HEK293 (cell line): ENCODE data around the gene RIMKLA.

Experiments used
- CTCF ChIA-PET: fragments of 350-600 bp; formaldehyde crosslinking; extraction: SDS; loops from one replicate; lab custom pipeline; 2021; ENCODE audit warnings: antibody characterized with exemption; lab: Yijun Ruan, JAX
- POLR2A ChIA-PET: fragments of 300-600 bp; formaldehyde crosslinking; extraction: SDS; loops from one replicate; lab custom pipeline; 2020; ENCODE audit warnings: antibody characterized with exemption, inconsistent platforms; lab: Yijun Ruan, JAX
- H3K27ac ChIP-seq: fragments of 200-500 bp; sonication (Bioruptor generic); 2 replicates; pipeline ENCODE4 v1.5.1; 2014; ENCODE audit warnings: low read depth, low read length, control low read depth, inconsistent platforms; ENCODE audit errors: extremely low read depth
- H3K36me3 ChIP-seq, 2 experiments: fragments of 200-500 bp in 1 of 2; sonication (Bioruptor generic) in 1 of 2; 1 replicate in 1 of 2; 2 replicates in 1 of 2; pipeline ENCODE4 v1.5.1; 2014 to 2017; ENCODE audit warnings: inconsistent platforms in 2 of 2, low read length in 2 of 2; ENCODE audit not compliant: control insufficient read depth in 2 of 2, insufficient read depth in 1 of 2
- H3K4me1 ChIP-seq: fragments of 200-500 bp; sonication (Bioruptor generic); 2 replicates; pipeline ENCODE4 v1.5.1; 2014; ENCODE audit warnings: mild to moderate bottlenecking, low read length, inconsistent platforms; ENCODE audit not compliant: control insufficient read depth, insufficient read depth
- H3K4me3 ChIP-seq: 2 replicates; pipeline ENCODE4 v1.5.1; 2011; ENCODE audit warnings: low read depth, mild to moderate bottlenecking, control low read depth, low read length, moderate library complexity
- H3K9me3 ChIP-seq: fragments of 200-500 bp; sonication (Bioruptor generic); 2 replicates; pipeline ENCODE4 v1.5.1; 2014; ENCODE audit warnings: low read depth, low read length, inconsistent platforms; ENCODE audit not compliant: control insufficient read depth, insufficient read depth
- EGR2 ChIP-seq: fragments of 450-650 bp; formaldehyde crosslinking; IDR thresholded peaks from 2 replicates; pipeline ENCODE4 v1.5.1; 2016; ENCODE audit warnings: low read depth, missing biosample characterization, missing genetic modification characterization
- GFI1B ChIP-seq: fragments of 450-650 bp; formaldehyde crosslinking; IDR thresholded peaks from 2 replicates; pipeline ENCODE4 v1.5.1; 2016; ENCODE audit warnings: missing biosample characterization, missing genetic modification characterization
- KLF1 ChIP-seq: fragments of 450-650 bp; formaldehyde crosslinking; IDR thresholded peaks from 2 replicates; pipeline ENCODE4 v1.5.1; 2016; ENCODE audit warnings: missing biosample characterization, missing genetic modification characterization
- KLF9 ChIP-seq: fragments of 450-650 bp; formaldehyde crosslinking; IDR thresholded peaks from 2 replicates; pipeline ENCODE4 v1.5.1; 2016; ENCODE audit warnings: missing biosample characterization, missing genetic modification characterization, low read depth
- SALL2 ChIP-seq: fragments of 450-650 bp; formaldehyde crosslinking; IDR thresholded peaks from 2 replicates; pipeline ENCODE4 v1.5.0; 2017; ENCODE audit warnings: missing biosample characterization, mild to moderate bottlenecking, missing genetic modification characterization, borderline replicate concordance
- SP3 ChIP-seq: fragments of 450-650 bp; formaldehyde crosslinking; IDR thresholded peaks from 2 replicates; pipeline ENCODE4 v1.5.1; 2016; ENCODE audit warnings: missing biosample characterization, missing genetic modification characterization
- SP7 ChIP-seq: fragments of 450-650 bp; formaldehyde crosslinking; IDR thresholded peaks from 2 replicates; pipeline ENCODE4 v1.5.1; 2016; ENCODE audit warnings: missing biosample characterization, missing genetic modification characterization
- ZFHX2 ChIP-seq: fragments of 450-650 bp; formaldehyde crosslinking; conservative IDR thresholded peaks from 2 replicates; pipeline ENCODE4 v1.5.1; 2016; ENCODE audit warnings: missing biosample characterization, missing genetic modification characterization
- ZFP37 ChIP-seq: fragments of 450-650 bp; formaldehyde crosslinking; IDR thresholded peaks from 2 replicates; pipeline ENCODE4 v1.5.1; 2016; ENCODE audit warnings: missing biosample characterization, missing genetic modification characterization
- ZNF2 ChIP-seq: fragments of 450-650 bp; formaldehyde crosslinking; IDR thresholded peaks from 2 replicates; pipeline ENCODE4 v1.5.1; 2016; ENCODE audit warnings: missing biosample characterization, missing genetic modification characterization
- ZNF221 ChIP-seq: fragments of 450-650 bp; formaldehyde crosslinking; IDR thresholded peaks from 2 replicates; pipeline ENCODE4 v1.5.1; 2017; ENCODE audit warnings: missing biosample characterization, missing genetic modification characterization, borderline replicate concordance
- ZNF239 ChIP-seq: fragments of 450-650 bp; formaldehyde crosslinking; IDR thresholded peaks from 2 replicates; pipeline ENCODE4 v1.5.1; 2016; ENCODE audit warnings: missing biosample characterization, missing genetic modification characterization
- ZNF302 ChIP-seq: fragments of 450-650 bp; formaldehyde crosslinking; IDR thresholded peaks from 2 replicates; pipeline ENCODE4 v1.5.1; 2016; ENCODE audit warnings: missing biosample characterization, missing genetic modification characterization, low read depth
- ZNF514 ChIP-seq: fragments of 450-650 bp; formaldehyde crosslinking; IDR thresholded peaks from 2 replicates; pipeline ENCODE4 v1.5.1; 2016; ENCODE audit warnings: missing biosample characterization, missing genetic modification characterization
- ZNF548 ChIP-seq: fragments of 450-650 bp; formaldehyde crosslinking; IDR thresholded peaks from 2 replicates; pipeline ENCODE4 v1.5.1; 2016; ENCODE audit warnings: missing biosample characterization, missing genetic modification characterization
- ZNF623 ChIP-seq: fragments of 450-650 bp; formaldehyde crosslinking; IDR thresholded peaks from 2 replicates; pipeline ENCODE4 v1.5.1; 2016; ENCODE audit warnings: missing biosample characterization, missing genetic modification characterization
- ZNF624 ChIP-seq: fragments of 450-650 bp; formaldehyde crosslinking; IDR thresholded peaks from 2 replicates; pipeline ENCODE4 v1.5.1; 2017; ENCODE audit warnings: missing biosample characterization, missing genetic modification characterization
- ZNF664 ChIP-seq: fragments of 450-650 bp; formaldehyde crosslinking; IDR thresholded peaks from 2 replicates; pipeline ENCODE4 v1.5.1; 2016; ENCODE audit warnings: missing biosample characterization, missing genetic modification characterization
- TF ChIP-seq, protein P1 (sequence below): fragments of 450-650 bp; formaldehyde crosslinking; IDR thresholded peaks from 2 replicates; pipeline ENCODE4 v1.5.1; 2016; ENCODE audit warnings: missing biosample characterization, missing genetic modification characterization
- TF ChIP-seq, protein P2 (sequence below): fragments of 450-650 bp; formaldehyde crosslinking; IDR thresholded peaks from 2 replicates; pipeline ENCODE4 v1.5.1; 2016; ENCODE audit warnings: missing biosample characterization, missing genetic modification characterization
- TF ChIP-seq, protein P3 (sequence below): fragments of 450-650 bp; formaldehyde crosslinking; IDR thresholded peaks from 2 replicates; pipeline ENCODE4 v1.5.1; 2017; ENCODE audit warnings: missing biosample characterization, missing genetic modification characterization
- TF ChIP-seq, protein P4 (sequence below): fragments of 450-650 bp; formaldehyde crosslinking; IDR thresholded peaks from 2 replicates; pipeline ENCODE4 v1.5.1; 2016; ENCODE audit warnings: missing biosample characterization, missing genetic modification characterization

The RIMKLA gene

DNA sequence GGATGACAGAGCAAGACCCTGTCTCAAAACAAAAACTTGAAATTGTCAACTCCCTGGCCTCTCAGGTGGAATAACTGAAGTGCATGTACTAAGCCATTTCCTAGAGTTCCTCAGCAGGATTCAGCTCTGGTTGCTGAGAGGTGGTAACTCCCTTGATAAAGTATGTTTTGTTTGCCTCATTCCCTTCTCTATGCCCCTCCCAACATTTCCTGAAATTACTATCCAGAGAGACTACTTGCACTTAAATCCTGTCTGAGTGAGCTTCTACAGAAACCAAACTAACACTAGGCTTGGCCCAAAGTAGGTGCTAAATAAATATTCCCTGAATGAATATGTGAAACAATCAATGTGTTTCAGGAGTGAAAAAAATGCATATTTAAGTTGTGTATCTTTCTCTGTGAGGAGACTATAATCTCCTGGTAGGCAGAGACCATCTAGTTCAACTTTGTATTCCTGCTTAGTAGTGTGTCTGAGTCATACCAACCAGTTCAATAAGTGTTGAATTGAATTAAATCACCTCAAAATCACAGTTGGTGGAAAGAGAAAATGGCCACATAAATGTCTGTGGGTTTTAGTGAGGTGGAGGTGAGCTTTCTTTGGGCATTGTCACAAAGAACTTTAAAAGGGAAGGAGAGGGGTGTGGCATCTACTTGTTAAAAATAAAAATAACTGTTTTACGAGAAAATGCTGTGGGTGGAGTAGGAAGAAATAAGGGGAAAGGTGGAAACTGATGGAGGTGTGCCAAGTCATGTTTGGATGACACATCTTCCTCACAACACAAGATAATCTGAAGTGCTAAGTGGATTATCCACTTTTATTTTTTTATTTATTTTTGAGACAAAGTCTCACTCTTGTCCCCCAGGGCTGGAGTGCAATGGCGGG lies 12.6 kb downstream of the RIMKLA start:
- CTCF ChIA-PET: interaction anchor here (0.6 kb wide), 1 partner anchor 681 kb away, joined by 3 read pairs; no protein-coding TSS in a partner anchor
- Histone ChIP-seq H3K36me3 (no peaks in the 10 kb centered on the region), H3K27ac (no peak overlapping the region), H3K4me3 (no peak overlapping the region), H3K9me3 (no peaks in the 10 kb centered on the region), H3K4me1 (no peaks in the 10 kb centered on the region)
- POLR2A ChIA-PET: interaction anchor here (0.5 kb wide), 1 partner anchor 79 kb away, joined by 3 read pairs; no protein-coding TSS in a partner anchor
- no peak for TF ChIP-seq SALL2 (tag by site-specific recombination)
- TF ChIP-seq ZNF221 (tag by site-specific recombination): no peak
- TF ChIP-seq ZFP37 (tag by site-specific recombination): no peak
- TF ChIP-seq SP7 (tag by site-specific recombination): no peak
- peak; percentile 94 for TF ChIP-seq KLF1 (tag by site-specific recombination)
- TF ChIP-seq ZNF548 (tag by site-specific recombination): no peak
- 0 out of 2 replicates have a peak, but pooled peaks have one; percentile 8 for TF ChIP-seq ZNF664 (tag by site-specific recombination)
- TF ChIP-seq ZNF623 (tag by site-specific recombination): no peak
- TF ChIP-seq, protein P1, sequence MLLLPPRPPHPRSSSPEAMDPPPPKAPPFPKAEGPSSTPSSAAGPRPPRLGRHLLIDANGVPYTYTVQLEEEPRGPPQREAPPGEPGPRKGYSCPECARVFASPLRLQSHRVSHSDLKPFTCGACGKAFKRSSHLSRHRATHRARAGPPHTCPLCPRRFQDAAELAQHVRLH (tag by site-specific recombination): no peak
- no peak for TF ChIP-seq ZNF514 (tag by site-specific recombination)
- TF ChIP-seq ZNF302 (tag by site-specific recombination): no peak
- no peak for TF ChIP-seq ZNF2 (tag by site-specific recombination)
- 0 out of 2 replicates have a peak, but pooled peaks have one; percentile 9 for TF ChIP-seq SP3 (tag by site-specific recombination)
- TF ChIP-seq GFI1B (tag by site-specific recombination): 0 out of 2 replicates have a peak, but pooled peaks have one; percentile 40
- TF ChIP-seq, protein P2, sequence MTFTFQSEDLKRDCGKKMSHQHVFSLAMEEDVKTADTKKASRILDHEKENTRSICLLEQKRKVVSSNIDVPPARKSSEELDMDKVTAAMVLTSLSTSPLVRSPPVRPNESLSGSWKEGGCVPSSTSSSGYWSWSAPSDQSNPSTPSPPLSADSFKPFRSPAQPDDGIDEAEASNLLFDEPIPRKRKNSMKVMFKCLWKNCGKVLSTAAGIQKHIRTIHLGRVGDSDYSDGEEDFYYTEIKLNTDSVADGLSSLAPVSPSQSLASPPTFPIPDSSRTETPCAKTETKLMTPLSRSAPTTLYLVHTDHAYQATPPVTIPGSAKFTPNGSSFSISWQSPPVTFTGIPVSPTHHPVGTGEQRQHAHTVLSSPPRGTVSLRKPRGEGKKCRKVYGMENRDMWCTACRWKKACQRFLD (tag by site-specific recombination): no peak
- peak; percentile 50; the same call in 1 of the 2 replicates for TF ChIP-seq KLF9 (tag by site-specific recombination)
- TF ChIP-seq ZNF624 (tag by site-specific recombination): no peak
- peak; percentile 81 for TF ChIP-seq ZFHX2 (tag by site-specific recombination)
- TF ChIP-seq ZNF239 (tag by site-specific recombination): no peak
- TF ChIP-seq, protein P3, sequence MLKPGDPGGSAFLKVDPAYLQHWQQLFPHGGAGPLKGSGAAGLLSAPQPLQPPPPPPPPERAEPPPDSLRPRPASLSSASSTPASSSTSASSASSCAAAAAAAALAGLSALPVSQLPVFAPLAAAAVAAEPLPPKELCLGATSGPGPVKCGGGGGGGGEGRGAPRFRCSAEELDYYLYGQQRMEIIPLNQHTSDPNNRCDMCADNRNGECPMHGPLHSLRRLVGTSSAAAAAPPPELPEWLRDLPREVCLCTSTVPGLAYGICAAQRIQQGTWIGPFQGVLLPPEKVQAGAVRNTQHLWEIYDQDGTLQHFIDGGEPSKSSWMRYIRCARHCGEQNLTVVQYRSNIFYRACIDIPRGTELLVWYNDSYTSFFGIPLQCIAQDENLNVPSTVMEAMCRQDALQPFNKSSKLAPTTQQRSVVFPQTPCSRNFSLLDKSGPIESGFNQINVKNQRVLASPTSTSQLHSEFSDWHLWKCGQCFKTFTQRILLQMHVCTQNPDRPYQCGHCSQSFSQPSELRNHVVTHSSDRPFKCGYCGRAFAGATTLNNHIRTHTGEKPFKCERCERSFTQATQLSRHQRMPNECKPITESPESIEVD (tag by site-specific recombination): 0 out of 2 replicates have a peak, but pooled peaks have one; percentile 35
- TF ChIP-seq EGR2 (tag by site-specific recombination): peak; percentile 84; the same call in 1 of the 2 replicates
- TF ChIP-seq, protein P4, sequence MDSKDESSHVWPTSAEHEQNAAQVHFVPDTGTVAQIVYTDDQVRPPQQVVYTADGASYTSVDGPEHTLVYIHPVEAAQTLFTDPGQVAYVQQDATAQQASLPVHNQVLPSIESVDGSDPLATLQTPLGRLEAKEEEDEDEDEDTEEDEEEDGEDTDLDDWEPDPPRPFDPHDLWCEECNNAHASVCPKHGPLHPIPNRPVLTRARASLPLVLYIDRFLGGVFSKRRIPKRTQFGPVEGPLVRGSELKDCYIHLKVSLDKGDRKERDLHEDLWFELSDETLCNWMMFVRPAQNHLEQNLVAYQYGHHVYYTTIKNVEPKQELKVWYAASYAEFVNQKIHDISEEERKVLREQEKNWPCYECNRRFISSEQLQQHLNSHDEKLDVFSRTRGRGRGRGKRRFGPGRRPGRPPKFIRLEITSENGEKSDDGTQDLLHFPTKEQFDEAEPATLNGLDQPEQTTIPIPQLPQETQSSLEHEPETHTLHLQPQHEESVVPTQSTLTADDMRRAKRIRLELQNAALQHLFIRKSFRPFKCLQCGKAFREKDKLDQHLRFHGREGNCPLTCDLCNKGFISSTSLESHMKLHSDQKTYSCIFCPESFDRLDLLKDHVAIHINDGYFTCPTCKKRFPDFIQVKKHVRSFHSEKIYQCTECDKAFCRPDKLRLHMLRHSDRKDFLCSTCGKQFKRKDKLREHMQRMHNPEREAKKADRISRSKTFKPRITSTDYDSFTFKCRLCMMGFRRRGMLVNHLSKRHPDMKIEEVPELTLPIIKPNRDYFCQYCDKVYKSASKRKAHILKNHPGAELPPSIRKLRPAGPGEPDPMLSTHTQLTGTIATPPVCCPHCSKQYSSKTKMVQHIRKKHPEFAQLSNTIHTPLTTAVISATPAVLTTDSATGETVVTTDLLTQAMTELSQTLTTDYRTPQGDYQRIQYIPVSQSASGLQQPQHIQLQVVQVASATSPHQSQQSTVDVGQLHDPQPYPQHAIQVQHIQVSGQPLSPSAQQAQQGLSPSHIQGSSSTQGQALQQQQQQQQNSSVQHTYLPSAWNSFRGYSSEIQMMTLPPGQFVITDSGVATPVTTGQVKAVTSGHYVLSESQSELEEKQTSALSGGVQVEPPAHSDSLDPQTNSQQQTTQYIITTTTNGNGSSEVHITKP (tag by site-specific recombination): peak; percentile 40; the same call in 1 of the 2 replicates
